A673 (cell line): ENCODE results near the gene TUBA1C.

ENCODE experiments used
- EZH2 ChIP-seq: fragments of 200-600 bp; sonication (generic); IDR thresholded peaks from 2 replicates; pipeline ENCODE4 v1.6.1; 2017; ENCODE audit warnings: borderline replicate concordance, low read depth, mild to moderate bottlenecking, mixed read lengths, antibody characterized with exemption, low read length; ENCODE audit not compliant: poor library complexity, severe bottlenecking
- TF ChIP-seq, protein P1 (sequence below): fragments of 300-800, 200-600 bp; sonication (generic); conservative IDR thresholded peaks from 2 replicates; pipeline ENCODE4 v1.5.1; 2017; ENCODE audit warnings: low read depth, mild to moderate bottlenecking, antibody characterized with exemption, low read length, moderate library complexity, mixed read lengths

- TF ChIP-seq, protein P1, sequence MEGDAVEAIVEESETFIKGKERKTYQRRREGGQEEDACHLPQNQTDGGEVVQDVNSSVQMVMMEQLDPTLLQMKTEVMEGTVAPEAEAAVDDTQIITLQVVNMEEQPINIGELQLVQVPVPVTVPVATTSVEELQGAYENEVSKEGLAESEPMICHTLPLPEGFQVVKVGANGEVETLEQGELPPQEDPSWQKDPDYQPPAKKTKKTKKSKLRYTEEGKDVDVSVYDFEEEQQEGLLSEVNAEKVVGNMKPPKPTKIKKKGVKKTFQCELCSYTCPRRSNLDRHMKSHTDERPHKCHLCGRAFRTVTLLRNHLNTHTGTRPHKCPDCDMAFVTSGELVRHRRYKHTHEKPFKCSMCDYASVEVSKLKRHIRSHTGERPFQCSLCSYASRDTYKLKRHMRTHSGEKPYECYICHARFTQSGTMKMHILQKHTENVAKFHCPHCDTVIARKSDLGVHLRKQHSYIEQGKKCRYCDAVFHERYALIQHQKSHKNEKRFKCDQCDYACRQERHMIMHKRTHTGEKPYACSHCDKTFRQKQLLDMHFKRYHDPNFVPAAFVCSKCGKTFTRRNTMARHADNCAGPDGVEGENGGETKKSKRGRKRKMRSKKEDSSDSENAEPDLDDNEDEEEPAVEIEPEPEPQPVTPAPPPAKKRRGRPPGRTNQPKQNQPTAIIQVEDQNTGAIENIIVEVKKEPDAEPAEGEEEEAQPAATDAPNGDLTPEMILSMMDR, result no peak
- no peak for TF ChIP-seq EZH2
These were observed 45.4 kb upstream of the TUBA1C start for GRCh38 chr12:49219417-49220026.
